HG03159 (cell line): ENCODE results near the gene TRMT13.
A peak's percentile ranks its signal among the peaks of the same experiment; 100 is the strongest.

Experiments
- ATAC-seq: cut with Tn5 transposase; IDR thresholded peaks from one replicate; pipeline ENCODE4 v1.9.1; 2021; ENCODE audit warnings: mild to moderate bottlenecking, moderate library complexity; ENCODE audit not compliant: unreplicated experiment

The TRMT13 gene, protein sequence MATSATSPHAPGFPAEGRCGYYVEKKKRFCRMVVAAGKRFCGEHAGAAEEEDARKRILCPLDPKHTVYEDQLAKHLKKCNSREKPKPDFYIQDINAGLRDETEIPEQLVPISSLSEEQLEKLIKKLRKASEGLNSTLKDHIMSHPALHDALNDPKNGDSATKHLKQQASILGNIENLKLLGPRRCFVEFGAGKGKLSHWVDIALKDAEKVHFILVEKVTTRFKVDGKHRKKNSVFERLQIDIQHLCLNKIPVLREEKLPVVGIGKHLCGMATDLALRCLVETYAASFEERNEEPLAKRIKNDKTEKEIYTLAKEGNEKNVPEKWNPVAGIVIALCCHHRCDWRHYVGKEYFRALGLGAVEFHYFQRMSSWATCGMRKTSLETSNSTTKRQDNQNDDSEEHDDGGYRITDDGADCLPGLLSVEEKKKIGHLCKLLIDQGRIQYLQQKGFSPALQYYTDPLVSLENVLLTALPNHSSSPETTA

GRCh38 chr1:100132566-100133477 is at the start of gene TRMT13, which contains the start of gene SASS6:
TRMT13 (plus strand) TSS chr1:100133163; CDS start chr1:100133169, 6 bp downstream.
SASS6 (minus strand) TSS chr1:100132930; CDS start chr1:100132814, 116 bp downstream.
- peak; percentile 87 for ATAC-seq

DNA sequence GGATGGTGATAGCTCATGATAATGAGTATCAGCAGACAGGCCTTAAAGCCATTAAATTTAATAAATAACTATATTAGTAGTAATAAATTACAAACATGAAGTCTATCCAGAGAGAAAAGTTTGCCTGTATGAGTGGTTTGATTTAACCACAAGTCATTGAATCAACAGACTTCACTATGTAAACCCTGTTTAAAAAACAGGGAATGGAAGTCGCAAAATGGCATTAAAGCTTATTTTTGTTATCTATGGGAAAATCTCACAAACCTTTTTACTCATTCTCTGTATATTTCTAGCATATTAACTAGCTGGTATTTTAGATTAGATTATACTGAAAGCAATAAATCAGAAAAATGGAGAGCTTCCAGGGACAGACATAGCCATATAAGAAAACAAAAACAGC is 45.6 kb upstream of the TRMT13 start:
- ATAC-seq, result no peak

- ATAC-seq, result no peak
These were observed 43.9 kb upstream of the TRMT13 start for GRCh38 chr1:100089082-100089481.

- no peak for ATAC-seq
These were observed 42.5 kb upstream of the TRMT13 start for GRCh38 chr1:100090471-100090870.

GRCh38 chr1:100100202-100100601 is 32.8 kb upstream of the TRMT13 start:
- no peak for ATAC-seq

GRCh38 chr1:100101564-100101963 is 31.4 kb upstream of the TRMT13 start:
- ATAC-seq, result no peak

- no peak for ATAC-seq
These were observed 25.3 kb upstream of the TRMT13 start for GRCh38 chr1:100107696-100108095.

GRCh38 chr1:100109554-100110066 is 23.4 kb upstream of the TRMT13 start:
- no peak for ATAC-seq

DNA sequence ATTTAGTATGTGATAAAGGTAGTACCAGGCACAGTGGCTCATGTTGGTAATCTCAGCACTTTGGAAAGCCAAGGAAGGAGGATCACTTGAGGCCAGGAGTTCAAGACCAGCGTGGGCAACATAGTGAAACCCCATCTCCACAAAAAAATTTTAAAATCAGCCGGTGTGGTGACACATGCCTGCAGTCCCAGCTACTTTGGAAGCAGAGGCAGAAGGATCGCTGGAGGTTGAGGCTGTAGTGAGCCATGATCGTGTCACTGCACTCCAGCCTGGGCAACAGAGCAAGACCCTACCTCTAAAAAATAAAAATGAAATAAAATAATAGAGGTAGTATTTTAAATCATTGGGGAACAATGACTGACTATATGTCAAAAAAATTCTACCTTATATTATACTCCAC is 17.4 kb upstream of the TRMT13 start:
- no peak for ATAC-seq

DNA sequence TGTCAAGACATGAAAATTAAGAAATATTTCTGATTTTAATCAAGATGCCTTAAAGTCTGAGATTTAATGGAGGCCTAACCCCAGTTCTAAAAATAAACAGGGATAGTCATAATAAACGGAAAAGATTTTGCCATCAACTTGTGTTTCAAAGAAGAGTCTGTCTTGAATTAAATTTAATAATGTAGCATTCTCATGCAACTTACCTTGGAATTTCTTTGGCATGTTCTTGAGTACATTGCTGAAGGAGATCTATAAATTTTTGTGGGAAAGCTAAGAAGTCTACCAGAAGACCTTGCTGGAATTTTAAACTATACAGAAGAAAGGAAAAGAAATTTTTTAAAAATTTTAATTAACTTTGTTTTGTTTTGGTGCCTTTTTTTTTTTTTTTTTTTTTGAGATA is 10.8 kb upstream of the TRMT13 start:
- ATAC-seq, result no peak

DNA sequence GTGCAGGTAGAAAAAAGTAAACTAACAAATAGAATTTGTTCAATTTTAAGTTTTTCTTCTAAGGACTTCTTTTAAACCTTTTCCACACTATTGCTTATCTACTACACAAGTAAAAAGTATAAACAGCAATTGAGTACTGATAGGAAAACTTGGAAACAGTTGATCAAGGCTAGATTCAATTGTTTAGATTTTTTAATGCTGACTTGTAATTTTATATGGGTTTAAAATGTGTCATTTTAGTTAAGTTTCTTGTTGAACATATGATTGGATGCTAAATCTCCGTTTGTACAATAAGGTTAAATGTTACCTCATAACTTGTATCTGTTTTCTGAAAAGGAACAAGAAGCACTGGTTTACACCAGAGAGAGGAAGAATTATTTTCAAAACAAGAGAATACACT is 5.7 kb upstream of the TRMT13 start:
- ATAC-seq, result no peak

DNA sequence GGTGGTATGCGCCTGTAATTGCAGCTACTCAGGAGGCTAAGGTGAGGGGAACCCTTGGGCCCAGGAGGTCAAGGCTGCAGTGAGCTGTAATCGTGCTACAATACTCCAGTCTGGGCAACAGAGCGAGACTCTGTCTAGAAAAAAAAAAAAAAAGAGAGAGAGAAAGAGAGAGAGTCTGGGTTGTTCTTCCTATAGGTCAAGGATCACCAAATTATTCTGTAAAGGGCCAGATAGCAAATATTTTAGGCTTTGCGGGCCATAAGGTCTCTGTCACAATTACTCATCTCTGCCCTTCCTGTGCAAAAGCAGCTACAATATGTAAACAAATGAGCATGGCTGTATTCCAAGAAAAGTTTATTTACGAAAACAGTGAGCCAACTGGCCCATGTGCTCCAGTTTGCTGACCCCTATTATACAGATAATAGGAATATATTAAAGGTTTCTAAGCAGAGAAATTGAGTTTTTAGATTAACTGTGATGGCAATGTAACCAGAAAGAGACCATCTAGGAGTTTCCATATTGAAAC is 2.3 kb upstream of the TRMT13 start:
- no peak for ATAC-seq

GRCh38 chr1:100131623-100132022 is 1.3 kb upstream of the TRMT13 start:
- ATAC-seq, result no peak

GRCh38 chr1:100134872-100135271 is 1.9 kb downstream of the TRMT13 start:
- no peak for ATAC-seq

- no peak for ATAC-seq
These were observed 4.6 kb downstream of the TRMT13 start for GRCh38 chr1:100137602-100138001.

- no peak for ATAC-seq
These were observed 8.2 kb downstream of the TRMT13 start for GRCh38 chr1:100141192-100141591.

DNA sequence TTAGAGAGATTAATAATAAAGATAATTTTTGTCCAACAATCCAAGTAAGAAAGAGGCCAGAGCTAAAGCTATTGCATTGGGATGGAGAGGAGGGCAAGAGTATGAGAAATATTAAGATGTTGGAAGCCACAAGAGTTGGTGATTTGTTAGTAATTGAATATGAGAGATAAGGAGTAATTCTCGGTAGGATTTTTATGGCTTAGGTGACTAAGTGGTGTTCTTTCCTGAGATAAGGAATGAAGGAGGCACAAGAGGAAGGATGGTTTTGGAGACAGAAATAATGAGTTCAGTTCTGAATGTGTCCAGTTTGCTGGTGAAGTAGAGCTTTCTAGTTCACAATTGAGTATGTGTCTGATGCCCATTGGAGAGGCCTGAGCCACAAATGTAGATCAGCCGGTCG is 9.4 kb downstream of the TRMT13 start:
- ATAC-seq, result no peak

DNA sequence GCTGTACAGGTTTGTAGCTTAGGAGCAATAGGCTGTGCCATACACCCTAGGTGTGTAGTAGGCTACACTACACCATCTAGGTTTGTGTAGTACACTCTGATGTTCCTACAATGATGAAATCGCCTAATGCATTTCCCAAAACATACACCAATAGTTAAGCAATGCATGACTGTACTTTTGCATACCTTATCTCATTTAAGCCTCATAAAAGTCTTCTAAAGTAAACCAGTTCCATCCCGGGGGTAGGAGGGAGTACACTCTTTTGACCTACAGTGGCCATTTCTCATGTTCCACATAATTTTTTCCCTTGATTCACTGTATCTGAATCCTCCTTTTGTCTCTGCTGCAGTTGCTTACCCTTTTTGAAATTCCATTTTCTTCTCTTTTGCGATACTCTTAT is 12.2 kb downstream of the TRMT13 start:
- no peak for ATAC-seq

DNA sequence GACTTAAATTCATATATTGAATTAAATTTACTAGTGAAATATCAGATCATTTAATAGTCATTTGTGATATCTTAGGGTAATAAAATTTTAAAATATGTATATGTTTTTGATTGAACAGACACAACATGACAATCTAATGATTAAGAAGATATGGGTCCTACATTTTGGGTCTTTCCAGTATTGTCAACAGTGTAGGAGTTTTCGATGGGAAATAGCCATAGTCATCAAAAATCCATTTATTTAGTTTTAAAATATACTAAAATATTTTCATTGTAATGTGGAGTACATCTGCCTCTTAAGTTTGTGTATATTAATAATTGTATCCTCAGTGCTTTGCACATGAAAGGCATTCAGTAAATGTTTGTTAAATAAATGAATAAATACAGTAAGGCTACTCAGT is 14.0 kb downstream of the TRMT13 start:
- ATAC-seq, result no peak

DNA sequence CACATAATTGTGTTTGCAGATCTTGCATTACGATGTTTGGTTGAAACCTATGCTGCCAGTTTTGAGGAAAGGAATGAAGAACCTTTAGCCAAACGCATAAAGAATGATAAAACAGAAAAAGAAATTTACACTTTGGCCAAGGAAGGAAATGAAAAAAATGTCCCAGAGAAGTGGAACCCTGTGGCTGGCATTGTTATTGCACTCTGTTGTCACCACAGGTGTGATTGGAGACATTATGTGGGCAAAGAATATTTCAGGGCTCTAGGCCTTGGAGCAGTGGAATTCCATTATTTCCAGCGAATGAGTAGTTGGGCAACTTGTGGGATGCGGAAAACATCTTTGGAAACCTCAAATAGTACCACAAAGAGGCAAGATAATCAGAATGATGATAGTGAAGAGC is 14.9 kb downstream of the TRMT13 start:
- no peak for ATAC-seq

- ATAC-seq, result no peak
These were observed 18.7 kb downstream of the TRMT13 start for GRCh38 chr1:100151679-100152078.
